ENCODE data around the gene ZNFX1.
"Not testable (repeated sequence)": the region's sequence is repeated elsewhere in the genome, so short reads cannot be mapped to it uniquely, and the experiment has no call there.

Gene ZNFX1

GRCh38 chr20:49234831-49235230, 43.0 kb downstream of the ZNFX1 start:
- Mint-ChIP-seq H3K27ac (no peak overlapping the region), H3K4me1 (peaks cover 22 to 27% of the 10 kb centered on the region in 2 donors), H3K9me3 (no peaks in the 10 kb centered on the region), H3K27me3 (no peaks in the 10 kb centered on the region), H3K4me3 (no peak overlapping the region), H3K36me3 (peaks cover 50 to 64% of the 10 kb centered on the region in 2 donors)
- ATAC-seq (replicated peaks) (no peak), DNase-seq (no peak)

GRCh38 chr20:49233226-49233625, 44.6 kb downstream of the ZNFX1 start:
- Mint-ChIP-seq H3K27me3 (no peaks in the 10 kb centered on the region), H3K36me3 (peaks cover 52 to 65% of the 10 kb centered on the region in 2 donors)

GRCh38 chr20:49231471-49231870, 46.4 kb downstream of the ZNFX1 start:
- H3K36me3 Mint-ChIP-seq = peaks cover 47 to 58% of the 10 kb centered on the region in 2 donors
- no peak for ATAC-seq (replicated peaks)
- H3K9me3 Mint-ChIP-seq = no peaks in the 10 kb centered on the region
- H3K4me1 Mint-ChIP-seq = peaks cover 19 to 33% of the 10 kb centered on the region in 2 donors
- no peaks in the 10 kb centered on the region for H3K27me3 Mint-ChIP-seq
- peak overlapping the region; percentile 95 for H3K27ac Mint-ChIP-seq
- H3K4me3 Mint-ChIP-seq = no peak overlapping the region
- DNase-seq = no peak

More at GRCh38 chr20:49233226-49233625, 44.6 kb downstream of the ZNFX1 start:
- ATAC-seq (replicated peaks) (no peak), DNase-seq (no peak)
- Mint-ChIP-seq H3K9me3 (no peaks in the 10 kb centered on the region), H3K4me3 (no peak overlapping the region), H3K4me1 (peaks cover 22 to 33% of the 10 kb centered on the region in 2 donors), H3K27ac (peak overlapping the region; percentile 47)

- Mint-ChIP-seq H3K4me1 (peaks cover 19 to 33% of the 10 kb centered on the region in 2 donors), H3K36me3 (peaks cover 51 to 59% of the 10 kb centered on the region in 2 donors)
- DNase-seq = peak; percentile 35
Measured at GRCh38 chr20:49230561-49231133, 47.2 kb downstream of the ZNFX1 start.

GRCh38 chr20:49230021-49230420, 47.8 kb downstream of the ZNFX1 start:
- no peak for ATAC-seq (replicated peaks)
- H3K36me3 Mint-ChIP-seq = peaks cover 54 to 64% of the 10 kb centered on the region in 2 donors
- H3K9me3 Mint-ChIP-seq = no peaks in the 10 kb centered on the region
- H3K27me3 Mint-ChIP-seq = no peaks in the 10 kb centered on the region
- H3K4me1 Mint-ChIP-seq = peaks cover 19 to 31% of the 10 kb centered on the region in 2 donors
- peak overlapping the region; percentile 95 for H3K27ac Mint-ChIP-seq
- DNase-seq = no peak
- peak overlapping the region; percentile 12 to 25 for H3K4me3 Mint-ChIP-seq

More at GRCh38 chr20:49230561-49231133, 47.2 kb downstream of the ZNFX1 start:
- peak; percentile 95 to 97 for ATAC-seq (replicated peaks)
- Mint-ChIP-seq H3K4me3 (peak overlapping the region; percentile 54 to 74), H3K27ac (peak overlapping the region; percentile 95), H3K27me3 (no peaks in the 10 kb centered on the region), H3K9me3 (no peaks in the 10 kb centered on the region)

GRCh38 chr20:49229381-49229780, 48.5 kb downstream of the ZNFX1 start:
- peaks cover 50 to 61% of the 10 kb centered on the region in 2 donors for H3K36me3 Mint-ChIP-seq
- no peaks in the 10 kb centered on the region for H3K9me3 Mint-ChIP-seq

GRCh38 chr20:49228676-49229075, 49.2 kb downstream of the ZNFX1 start:
- peaks cover 15 to 24% of the 10 kb centered on the region in 2 donors for H3K4me1 Mint-ChIP-seq
- no peak overlapping the region for H3K4me3 Mint-ChIP-seq
- ATAC-seq (replicated peaks) (no peak), DNase-seq (no peak)
- H3K27ac Mint-ChIP-seq = no peak overlapping the region
- H3K9me3 Mint-ChIP-seq = no peaks in the 10 kb centered on the region
- H3K27me3 Mint-ChIP-seq = no peaks in the 10 kb centered on the region
- peaks cover 47 to 58% of the 10 kb centered on the region in 2 donors for H3K36me3 Mint-ChIP-seq

More at GRCh38 chr20:49229381-49229780, 48.5 kb downstream of the ZNFX1 start:
- Mint-ChIP-seq H3K27ac (no peak overlapping the region), H3K4me1 (peaks cover 17 to 25% of the 10 kb centered on the region in 2 donors), H3K4me3 (no peak overlapping the region), H3K27me3 (no peaks in the 10 kb centered on the region)
- DNase-seq (no peak), ATAC-seq (replicated peaks) (no peak)

- Mint-ChIP-seq H3K27ac (peak overlapping the region; percentile 69), H3K36me3 (peaks cover 40 to 53% of the 10 kb centered on the region in 2 donors), H3K9me3 (no peaks in the 10 kb centered on the region), H3K4me1 (peaks cover 10 to 19% of the 10 kb centered on the region in 2 donors), H3K4me3 (no peak overlapping the region), H3K27me3 (no peaks in the 10 kb centered on the region)
- ATAC-seq (replicated peaks) (no peak), DNase-seq (no peak)
Measured at GRCh38 chr20:49225896-49226295, 52.0 kb downstream of the ZNFX1 start.

GRCh38 chr20:49219924-49220831, 57.7 kb downstream of the ZNFX1 start:
- H3K4me3 Mint-ChIP-seq = peak overlapping the region; percentile 84 to 100
- ATAC-seq (replicated peaks) (no peak), DNase-seq (no peak)
- H3K27ac Mint-ChIP-seq = peak overlapping the region; percentile 100
- peaks cover 16 to 18% of the 10 kb centered on the region in 2 donors for H3K4me1 Mint-ChIP-seq
- no peaks in the 10 kb centered on the region for H3K27me3 Mint-ChIP-seq
- peaks cover 10 to 27% of the 10 kb centered on the region in 2 donors for H3K36me3 Mint-ChIP-seq
- no peaks in the 10 kb centered on the region for H3K9me3 Mint-ChIP-seq

GRCh38 chr20:49219091-49219923, 58.5 kb downstream of the ZNFX1 start, which contains the start of gene DDX27:
TSS of gene DDX27 (plus strand) at chr20:49219416. CDS start at chr20:49219449, 33 bp downstream.
- no peaks in the 10 kb centered on the region for H3K27me3 Mint-ChIP-seq
- peak within 1 kb of the TSS; percentile 84 to 100 for H3K4me3 Mint-ChIP-seq
- peaks cover 16 to 18% of the 10 kb centered on the region in 2 donors for H3K4me1 Mint-ChIP-seq
- DNase-seq (peak; percentile 94), ATAC-seq (replicated peaks) (peak; percentile 94 to 96)
- H3K9me3 Mint-ChIP-seq = no peaks in the 10 kb centered on the region
- peaks cover 8 to 21% of the 10 kb centered on the region in 2 donors for H3K36me3 Mint-ChIP-seq
- peak within 1 kb of the TSS; percentile 100 for H3K27ac Mint-ChIP-seq

- ATAC-seq (replicated peaks) = peak in 1 of 2 donors; percentile 1
- Mint-ChIP-seq H3K4me1 (peaks cover 16 to 18% of the 10 kb centered on the region in 2 donors), H3K27ac (peak overlapping the region; percentile 100), H3K36me3 (peaks cover 4 to 17% of the 10 kb centered on the region in 2 donors), H3K4me3 (peak overlapping the region; percentile 84 to 100)
- not testable (repeated sequence) for H3K9me3 Mint-ChIP-seq, H3K27me3 Mint-ChIP-seq, DNase-seq
Measured at GRCh38 chr20:49218739-49219090, 59.1 kb downstream of the ZNFX1 start.

GRCh38 chr20:49216991-49217578, 60.8 kb downstream of the ZNFX1 start:
- ATAC-seq (replicated peaks) (peak; percentile 58 to 60), DNase-seq (peak; percentile 78)
- peaks cover 4 to 14% of the 10 kb centered on the region in 2 donors for H3K36me3 Mint-ChIP-seq
- peaks cover 16 to 18% of the 10 kb centered on the region in 2 donors for H3K4me1 Mint-ChIP-seq
- peak overlapping the region in 1 of 2 donors; percentile 47 for H3K4me3 Mint-ChIP-seq
- H3K27me3 Mint-ChIP-seq = no peaks in the 10 kb centered on the region
- peak overlapping the region; percentile 14 for H3K27ac Mint-ChIP-seq
- no peaks in the 10 kb centered on the region for H3K9me3 Mint-ChIP-seq

- H3K27me3 Mint-ChIP-seq = peaks cover 0 to 3% of the 10 kb centered on the region in 2 donors
- no peak for ATAC-seq (replicated peaks)
Measured at GRCh38 chr20:49215232-49215631, 62.6 kb downstream of the ZNFX1 start.

More at GRCh38 chr20:49215232-49215631, 62.6 kb downstream of the ZNFX1 start:
- Mint-ChIP-seq H3K4me1 (peaks cover 9 to 10% of the 10 kb centered on the region in 2 donors), H3K36me3 (peaks cover 4 to 6% of the 10 kb centered on the region in 2 donors), H3K9me3 (peaks cover 3 to 6% of the 10 kb centered on the region in 2 donors), H3K4me3 (no peak overlapping the region), H3K27ac (no peak overlapping the region)
- DNase-seq = no peak

Measured in stimulated activated naive B cell treated with anti-CD40 and anti-IgM and Interleukin-4, amounts not matched to agents 10 μg/mL and 1 μg/mL and 100 μg/mL, for 72 hours (primary cell).